Mesenchymal stem cell (in vitro differentiated cells and primary cell): Measurements from ENCODE around the gene SERPINA12.

Experiments
- DNase-seq: peaks from one replicate; pipeline ENCODE4 v3.0.0-alpha.2; 2013
- H2AFZ ChIP-seq: one replicate; pipeline ENCODE4 v1.6.1; 2013; ENCODE audit warnings: low read depth, mild to moderate bottlenecking, control low read depth, inconsistent platforms, low read length, moderate library complexity
- H2AK5ac ChIP-seq: 2 replicates; pipeline ENCODE4 v1.6.1; 2013; ENCODE audit warnings: low read length, moderate library complexity, mild to moderate bottlenecking, inconsistent platforms; ENCODE audit not compliant: severe bottlenecking
- H2BK120ac ChIP-seq: one replicate; pipeline ENCODE4 v1.6.1; 2013; ENCODE audit warnings: low read depth, mild to moderate bottlenecking, inconsistent platforms, low read length, moderate library complexity
- H2BK12ac ChIP-seq, 2 experiments: one replicate each; pipeline ENCODE4 v1.6.1; 2013; ENCODE audit warnings: inconsistent platforms in 2 of 2, low read length in 2 of 2, mild to moderate bottlenecking in 2 of 2, moderate library complexity in 2 of 2, control low read depth in 1 of 2
- H2BK15ac ChIP-seq: one replicate; pipeline ENCODE4 v1.6.1; 2013; ENCODE audit warnings: mild to moderate bottlenecking, low read depth, inconsistent platforms; ENCODE audit not compliant: poor library complexity, severe bottlenecking
- H2BK5ac ChIP-seq: 2 replicates; pipeline ENCODE4 v1.6.1; 2013; ENCODE audit warnings: low read depth, mild to moderate bottlenecking, low read length, control low read depth, inconsistent platforms; ENCODE audit not compliant: poor library complexity, severe bottlenecking
- H3K14ac ChIP-seq, 2 experiments: one replicate each; pipeline ENCODE4 v1.6.1; 2013; ENCODE audit warnings: inconsistent platforms in 2 of 2, low read length in 2 of 2, control low read depth in 1 of 2, mild to moderate bottlenecking in 1 of 2, moderate library complexity in 1 of 2
- H3K18ac ChIP-seq, 2 experiments: one replicate each; pipeline ENCODE4 v1.6.1; 2013; ENCODE audit warnings: inconsistent platforms in 2 of 2, low read length in 2 of 2, control low read depth in 1 of 2, low read depth in 1 of 2, mild to moderate bottlenecking in 1 of 2
- H3K23ac ChIP-seq, 2 experiments: one replicate each; pipeline ENCODE4 v1.6.1; 2013; ENCODE audit warnings: inconsistent platforms in 2 of 2, low read length in 2 of 2, mild to moderate bottlenecking in 2 of 2, moderate library complexity in 2 of 2, control low read depth in 1 of 2
- H3K27ac ChIP-seq: 2 replicates; pipeline ENCODE4 v1.5.1; 2013; ENCODE audit warnings: mild to moderate bottlenecking, moderate library complexity, low read length, control low read depth, inconsistent platforms; ENCODE audit not compliant: poor library complexity, severe bottlenecking
- H3K27me3 ChIP-seq, 2 experiments: 2 replicates each; pipeline versions ENCODE4 v1.6.1 to v1.7.0; 2013; ENCODE audit warnings: low read length in 2 of 2, mild to moderate bottlenecking in 2 of 2, moderate library complexity in 2 of 2, control low read depth in 1 of 2, inconsistent platforms in 1 of 2; ENCODE audit not compliant: control insufficient read depth in 1 of 2, insufficient read depth in 1 of 2
- H3K36me3 ChIP-seq, 2 experiments: 2 replicates each; pipeline versions ENCODE4 v1.6.1 to v1.7.0; 2013; ENCODE audit warnings: low read length in 2 of 2, control low read depth in 1 of 2, inconsistent platforms in 1 of 2, low read depth in 1 of 2, mild to moderate bottlenecking in 1 of 2; ENCODE audit not compliant: insufficient read depth in 2 of 2, control insufficient read depth in 1 of 2
- H3K4ac ChIP-seq, 2 experiments: one replicate each; pipeline ENCODE4 v1.6.1; 2013; ENCODE audit warnings: inconsistent platforms in 2 of 2, low read length in 2 of 2, mild to moderate bottlenecking in 2 of 2, moderate library complexity in 2 of 2, control low read depth in 1 of 2, low read depth in 1 of 2
- H3K4me1 ChIP-seq: 2 replicates; pipeline ENCODE4 v1.6.1; 2013; ENCODE audit warnings: low read depth, low read length, control low read depth; ENCODE audit not compliant: control insufficient read depth, insufficient read depth
- H3K4me2 ChIP-seq: 2 replicates; pipeline ENCODE4 v1.6.1; 2013; ENCODE audit warnings: low read length, mild to moderate bottlenecking, inconsistent platforms; ENCODE audit not compliant: poor library complexity, severe bottlenecking
- H3K4me3 ChIP-seq, 2 experiments: 2 replicates each; pipeline versions ENCODE4 v1.5.1 to v1.7.0; 2013; ENCODE audit warnings: low read length in 2 of 2, mild to moderate bottlenecking in 2 of 2, control low read depth in 1 of 2, low read depth in 1 of 2; ENCODE audit not compliant: insufficient read depth in 1 of 2
- H3K79me1 ChIP-seq: replicated peaks from 2 replicates; pipeline ENCODE4 v1.6.1; 2013; ENCODE audit warnings: mild to moderate bottlenecking, control low read depth, low read length, inconsistent platforms; ENCODE audit not compliant: poor library complexity, severe bottlenecking
- H3K9ac ChIP-seq: 2 replicates; pipeline ENCODE4 v1.7.0; 2013; ENCODE audit warnings: mild to moderate bottlenecking, low read length, moderate library complexity
- H3K9me3 ChIP-seq: 2 replicates; pipeline ENCODE4 v1.7.0; 2013; ENCODE audit warnings: mild to moderate bottlenecking, low read length; ENCODE audit not compliant: control insufficient read depth
- H4K8ac ChIP-seq: one replicate; pipeline ENCODE4 v1.6.1; 2013; ENCODE audit warnings: inconsistent platforms, mild to moderate bottlenecking, low read length, moderate library complexity
- H4K91ac ChIP-seq: one replicate; pipeline ENCODE4 v1.6.1; 2013; ENCODE audit warnings: mild to moderate bottlenecking, low read length, inconsistent platforms
- WGBS: methylation state at CpG from one replicate; pipeline ENCODE4 v1.1.7; 2013; ENCODE audit warnings: mixed read lengths; 5-methylcytosine and 5-hydroxymethylcytosine counted together

The SERPINA12 gene

GRCh38 chr14:94491511-94491910, 17.8 kb downstream of the SERPINA12 start:
- Histone ChIP-seq H3K4me3 (no peak overlapping the region), H4K8ac (no peak overlapping the region), H3K4me2 (no peak overlapping the region), H3K18ac (no peak overlapping the region), H2BK12ac (no peak overlapping the region), H3K9me3 (no peaks in the 10 kb centered on the region), H4K91ac (no peak overlapping the region), H3K27me3 (peaks cover 0 to 79% of the 10 kb centered on the region in 2 experiments), H3K4me1 (peaks cover 1% of the 10 kb centered on the region), H2BK120ac (no peak overlapping the region), H3K4ac (no peak overlapping the region), H3K79me1 (no peaks in the 10 kb centered on the region), H2AFZ (no peak overlapping the region), H2BK5ac (no peak overlapping the region), H3K36me3 (no peaks in the 10 kb centered on the region), H2AK5ac (no peak overlapping the region), H3K14ac (no peak overlapping the region), H3K27ac (no peak overlapping the region), H2BK15ac (no peak overlapping the region), H3K9ac (no peak overlapping the region), H3K23ac (no peak overlapping the region)
- DNase-seq = no peak
- WGBS = 53% methylated on average over 4 of the region's 4 CpGs

DNA sequence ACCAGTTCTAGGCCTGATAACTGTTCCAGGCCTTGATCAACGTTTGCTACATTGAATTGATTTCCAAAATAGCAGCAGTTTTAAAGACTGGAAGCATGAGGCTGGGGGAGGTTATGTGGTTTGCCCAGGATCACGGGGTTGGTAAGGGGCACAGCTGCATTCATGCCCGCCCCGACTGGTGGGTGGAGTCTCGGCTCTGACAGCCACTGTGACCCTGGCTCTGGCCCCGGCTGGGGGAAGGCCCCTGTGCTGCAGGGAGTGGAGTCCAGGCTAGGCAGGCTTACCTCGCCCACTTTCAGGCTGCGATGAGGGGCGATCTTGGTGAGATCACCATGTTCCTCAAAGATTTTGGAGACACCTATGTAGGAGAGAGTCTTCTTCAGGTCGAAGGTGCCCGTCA, 19.9 kb downstream of the SERPINA12 start:
- Histone ChIP-seq H3K79me1 (no peaks in the 10 kb centered on the region), H2BK5ac (no peak overlapping the region), H3K27me3 (peaks cover 0 to 74% of the 10 kb centered on the region in 2 experiments), H3K23ac (no peak overlapping the region), H3K18ac (no peak overlapping the region), H3K4me1 (peaks cover 16% of the 10 kb centered on the region), H3K9me3 (no peaks in the 10 kb centered on the region), H3K4ac (no peak overlapping the region), H3K4me3 (no peak overlapping the region), H2BK15ac (no peak overlapping the region), H3K4me2 (no peak overlapping the region), H2AFZ (no peak overlapping the region), H4K8ac (no peak overlapping the region), H2BK120ac (no peak overlapping the region), H3K36me3 (no peaks in the 10 kb centered on the region), H3K14ac (no peak overlapping the region), H3K27ac (no peak overlapping the region), H3K9ac (no peak overlapping the region), H4K91ac (no peak overlapping the region), H2AK5ac (no peak overlapping the region), H2BK12ac (no peak overlapping the region)
- DNase-seq = no peak
- WGBS = 67% methylated on average over 11 of the region's 11 CpGs

DNA sequence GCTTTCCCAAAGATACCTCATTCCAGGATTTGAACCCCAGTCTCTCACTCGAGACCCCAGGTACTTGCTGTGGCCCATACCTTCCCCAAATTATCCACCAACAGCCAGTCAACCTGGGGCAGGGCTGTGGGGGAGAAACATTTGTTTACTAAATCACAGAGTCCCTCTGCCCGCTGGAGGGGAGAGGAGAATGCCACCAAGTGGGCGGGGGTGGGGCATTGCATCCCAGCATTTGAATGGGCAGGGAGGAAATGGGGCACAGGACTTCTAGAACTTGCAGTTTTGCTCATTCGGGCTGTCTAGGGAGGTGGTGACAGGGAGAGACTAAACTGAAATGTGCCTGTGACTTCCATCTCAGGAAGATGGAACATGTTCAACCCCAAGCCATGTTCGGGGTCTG, 22.4 kb downstream of the SERPINA12 start:
- Histone ChIP-seq H3K4me1 (peaks cover 22% of the 10 kb centered on the region), H3K14ac (no peak overlapping the region), H2BK15ac (no peak overlapping the region), H2BK5ac (no peak overlapping the region), H2BK120ac (no peak overlapping the region), H4K8ac (no peak overlapping the region), H3K4me3 (no peak overlapping the region), H3K4me2 (peak overlapping the region; percentile 26), H2AFZ (no peak overlapping the region), H3K9me3 (no peaks in the 10 kb centered on the region), H2BK12ac (no peak overlapping the region), H3K4ac (no peak overlapping the region), H3K36me3 (no peaks in the 10 kb centered on the region), H3K27me3 (peaks cover 0 to 50% of the 10 kb centered on the region in 2 experiments), H3K23ac (no peak overlapping the region), H3K18ac (no peak overlapping the region), H3K27ac (no peak overlapping the region), H4K91ac (no peak overlapping the region), H3K9ac (peak overlapping the region; percentile 56), H2AK5ac (no peak overlapping the region), H3K79me1 (no peaks in the 10 kb centered on the region)
- DNase-seq = no peak
- 36% methylated on average over 5 of the region's 5 CpGs for WGBS

DNA sequence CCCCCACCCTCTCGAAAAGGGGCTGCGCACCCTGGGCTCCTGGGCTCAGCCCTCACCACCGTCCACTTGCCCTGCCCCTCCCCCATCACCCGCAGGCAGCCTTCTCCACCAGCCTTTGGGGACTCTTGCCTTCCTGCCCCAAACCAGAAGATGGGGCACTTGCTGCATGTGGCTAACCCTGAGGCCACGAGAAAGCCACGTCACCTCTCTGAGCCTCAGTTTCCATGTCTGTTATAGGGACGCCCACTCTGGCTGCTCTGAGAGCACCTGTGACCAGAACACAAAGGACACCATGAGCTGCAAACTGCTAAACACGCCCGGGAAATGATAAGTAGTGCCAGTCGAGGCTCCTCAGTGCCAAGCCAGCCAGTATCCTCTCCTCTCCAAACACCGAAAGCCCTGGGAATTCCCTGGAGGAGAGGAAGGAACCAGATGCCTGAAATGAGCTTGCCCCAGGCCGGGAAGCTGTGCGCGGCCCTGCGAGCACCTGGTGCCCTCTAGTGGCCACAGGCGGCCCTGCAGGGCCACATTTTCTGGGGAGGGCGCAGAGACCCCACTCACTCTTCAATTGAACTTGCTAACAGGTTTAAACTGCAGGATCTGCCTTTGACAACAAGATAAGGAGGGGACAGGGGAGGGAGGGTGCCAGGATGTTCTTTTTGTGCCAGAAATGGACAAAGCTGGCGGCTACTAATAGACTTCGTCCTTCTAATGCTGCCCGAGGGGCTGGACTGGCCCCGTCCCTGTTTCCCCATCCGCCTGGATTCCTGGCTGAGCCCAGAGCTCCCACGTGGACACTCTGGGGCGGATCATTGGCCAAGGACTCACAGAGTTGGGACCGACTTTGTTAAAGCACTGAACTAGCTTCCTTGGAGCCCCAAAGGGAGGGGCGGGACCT, 23.1 kb downstream of the SERPINA12 start:
- Histone ChIP-seq H2BK12ac (no peak overlapping the region), H3K4me3 (no peak overlapping the region), H2BK15ac (no peak overlapping the region), H2BK5ac (no peak overlapping the region), H3K4ac (no peak overlapping the region), H3K79me1 (no peaks in the 10 kb centered on the region), H3K9ac (peak overlapping the region; percentile 56), H2AFZ (no peak overlapping the region), H3K4me2 (peak overlapping the region; percentile 57), H2AK5ac (no peak overlapping the region), H2BK120ac (no peak overlapping the region), H4K8ac (no peak overlapping the region), H3K27ac (no peak overlapping the region), H3K18ac (no peak overlapping the region), H3K4me1 (peaks cover 28% of the 10 kb centered on the region), H3K9me3 (no peaks in the 10 kb centered on the region), H4K91ac (no peak overlapping the region), H3K36me3 (no peaks in the 10 kb centered on the region), H3K23ac (no peak overlapping the region), H3K14ac (no peak overlapping the region), H3K27me3 (peaks cover 0 to 47% of the 10 kb centered on the region in 2 experiments)
- DNase-seq = no peak
- WGBS = 22% methylated on average over 25 of the region's 26 CpGs
